Activated gamma-delta T cell treated with anti-CD3 and anti-CD28 coated beads, Interleukin-2, amount 50 U/mL, for 16 hours (primary cell): Measurements from ENCODE around the gene FKBP8.
"Not testable (repeated sequence)": the region's sequence is repeated elsewhere in the genome, so short reads cannot be mapped to it uniquely, and the experiment has no call there.

Experiments
- DNase-seq: peaks from one replicate; pipeline ENCODE4 v3.0.0-alpha.2; 2020; ENCODE audit warnings: low read depth

FKBP8 gene

DNA sequence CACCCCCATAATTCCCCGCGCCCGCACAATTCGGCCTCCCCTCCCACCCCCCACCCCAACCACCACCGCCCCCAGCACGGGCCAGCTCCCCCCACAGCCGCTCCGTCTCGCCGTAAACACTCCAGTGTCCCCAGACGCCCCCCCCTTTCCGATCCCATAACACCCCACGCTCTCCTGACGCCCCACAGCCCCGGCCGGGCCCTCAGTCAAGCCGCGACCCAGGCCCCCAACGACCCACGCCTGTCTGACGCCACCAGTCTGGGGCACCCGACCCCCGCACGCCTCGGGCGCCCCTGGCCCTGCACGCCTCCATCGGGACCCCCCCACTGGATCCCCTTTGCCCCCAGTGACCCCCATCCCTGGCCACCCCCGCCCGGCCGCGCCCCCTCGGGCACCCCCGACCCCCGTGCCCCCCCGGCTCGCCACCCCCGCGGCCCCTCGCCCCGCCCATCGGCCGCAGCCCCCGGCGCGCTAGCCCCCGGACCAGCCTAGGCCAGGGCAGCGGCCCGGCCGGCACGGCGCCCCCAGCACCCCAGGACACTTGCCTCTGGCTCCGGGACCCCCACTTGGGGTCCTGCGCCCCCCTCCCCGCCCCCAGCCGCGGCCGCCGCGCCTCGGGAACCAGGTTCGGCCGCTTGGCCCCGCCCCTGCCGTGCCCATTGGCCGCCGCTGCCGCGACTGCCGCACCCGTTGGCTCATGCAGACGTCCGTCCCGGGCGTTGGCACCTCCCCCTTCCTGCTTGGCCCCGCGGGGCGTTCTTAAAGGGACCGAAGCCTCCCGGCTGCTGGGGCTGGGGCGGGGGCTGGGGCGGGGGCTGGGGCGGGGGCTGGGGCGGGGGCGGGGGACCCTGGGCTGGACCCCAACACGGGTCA lies at the start of gene FKBP8:
Gene FKBP8 (minus strand): TSS at position 633 of the 873 bp plus-strand sequence. CDS start 1,603 bp downstream, outside the sequence.
- peak; percentile 93 for DNase-seq

DNA sequence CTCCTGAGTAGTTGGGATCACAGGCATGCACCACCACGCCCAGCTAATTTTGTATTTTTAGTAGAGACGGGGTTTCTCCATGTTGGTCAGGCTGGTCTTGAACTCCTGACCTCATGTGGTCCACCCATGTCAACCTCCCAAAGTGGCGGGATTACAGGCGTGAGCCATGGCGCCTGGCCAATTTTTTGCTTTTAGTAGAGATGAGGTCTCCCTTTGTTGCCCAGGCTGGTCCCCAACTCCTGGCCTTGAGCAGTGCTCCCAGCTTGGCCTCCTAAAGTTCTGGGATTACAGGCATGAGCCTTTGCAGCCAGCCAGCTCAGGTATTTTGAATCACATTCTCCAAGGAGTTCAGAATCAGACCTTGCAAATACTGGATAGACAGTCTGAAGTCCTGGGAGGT lies 49.4 kb upstream of the FKBP8 start:
- DNase-seq: not testable (repeated sequence)

DNA sequence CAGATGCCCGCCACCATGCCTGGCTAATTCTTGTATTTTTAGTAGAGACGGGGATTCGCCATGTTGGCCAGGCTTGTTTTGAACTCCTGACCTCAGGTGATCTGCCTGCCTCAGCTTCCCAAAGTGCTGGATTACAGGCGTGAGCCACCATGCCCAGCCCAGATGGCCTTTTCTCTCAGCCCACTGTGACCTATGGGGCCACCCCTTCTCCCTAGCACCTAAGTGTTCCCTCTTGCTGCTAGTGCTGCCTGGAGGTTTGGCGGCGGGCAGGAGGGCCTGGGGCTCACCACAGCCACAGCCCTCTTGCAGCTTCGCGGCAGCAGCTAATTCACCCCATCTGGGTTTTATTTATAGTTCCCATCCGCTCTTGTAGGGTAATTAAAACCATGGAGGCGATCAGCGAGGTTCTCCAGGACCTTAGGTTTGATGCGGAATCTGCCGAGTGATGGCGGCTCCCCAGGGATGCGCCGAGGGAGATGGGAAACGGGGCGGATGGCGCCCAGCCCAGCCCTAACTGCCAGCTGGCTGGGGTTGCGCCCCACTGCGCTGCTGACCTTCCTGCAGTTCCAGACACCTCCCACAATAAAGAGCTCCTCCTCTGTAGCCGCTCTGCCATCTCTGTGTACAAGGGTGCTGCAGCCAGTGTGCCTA lies 48.5 kb upstream of the FKBP8 start:
- no peak for DNase-seq

- DNase-seq: no peak
These were observed 47.2 kb upstream of the FKBP8 start for GRCh38 chr19:18590273-18591272.

GRCh38 chr19:18589380-18590272 lies 46.3 kb upstream of the FKBP8 start:
- peak; percentile 47 for DNase-seq

DNA sequence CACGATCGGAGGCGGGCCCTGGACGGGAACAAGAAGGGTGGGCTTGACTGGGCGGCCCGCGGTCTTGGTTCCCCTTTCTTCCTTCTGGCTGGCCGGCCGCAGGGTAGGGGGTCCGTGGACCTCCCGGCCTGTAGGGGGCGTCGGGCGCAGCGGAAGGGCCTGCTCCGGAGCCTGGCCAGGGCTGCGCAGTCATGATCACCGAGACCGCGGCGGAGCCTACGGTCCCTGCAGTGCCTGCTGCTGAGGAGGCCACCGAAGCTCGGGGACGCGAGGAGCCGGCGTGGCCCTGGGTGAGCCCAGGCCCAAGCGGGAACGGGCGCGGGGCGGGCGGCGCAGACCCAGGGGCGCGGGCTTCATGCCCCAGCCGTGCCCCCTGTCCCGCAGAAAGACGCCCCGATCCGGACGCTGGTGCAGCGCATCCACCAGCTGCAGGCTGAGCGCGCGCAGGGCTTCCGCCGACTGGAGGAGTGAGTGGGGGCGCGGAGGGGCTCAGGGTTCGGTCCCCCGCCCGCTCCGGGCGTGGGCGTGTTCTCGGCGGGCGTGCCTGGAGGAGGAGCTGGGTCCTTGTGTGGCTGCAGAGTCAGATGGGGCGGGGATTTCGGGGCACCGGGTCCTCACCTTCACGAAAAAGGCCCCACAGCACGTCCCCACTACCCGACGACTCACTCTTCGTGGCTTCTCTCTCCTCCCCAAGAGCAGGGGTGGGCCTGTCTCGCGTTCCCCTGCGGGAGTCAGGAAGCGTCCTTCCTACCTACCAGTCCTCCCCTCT lies 45.4 kb upstream of the FKBP8 start, which contains the start of gene REX1BD:
Gene REX1BD (plus strand): TSS at position 188 of the 769 bp plus-strand sequence. CDS start 4 bp downstream, at position 192.
- DNase-seq: peak; percentile 79

GRCh38 chr19:18587962-18588610 lies 44.7 kb upstream of the FKBP8 start:
- DNase-seq: no peak

GRCh38 chr19:18587561-18587960 lies 44.2 kb upstream of the FKBP8 start:
- no peak for DNase-seq

DNA sequence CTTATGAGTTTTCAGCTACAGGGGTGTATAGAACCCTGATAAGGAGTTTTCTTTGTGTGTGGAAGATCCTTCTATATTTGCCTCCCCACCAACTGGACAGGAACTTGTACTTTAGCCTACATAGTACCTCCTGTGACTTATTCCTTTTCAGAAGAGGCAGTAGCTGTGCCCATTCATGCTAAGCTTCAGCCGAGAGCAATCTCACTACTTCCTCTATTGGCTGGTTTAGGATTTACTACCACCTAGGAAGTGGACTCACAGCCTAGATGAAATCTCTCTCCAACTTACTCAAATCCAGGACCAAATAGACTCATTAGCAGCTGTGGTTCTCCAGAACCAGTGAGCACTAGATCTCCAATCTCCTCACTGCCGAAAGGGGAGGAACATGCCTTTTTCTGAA lies 42.9 kb upstream of the FKBP8 start:
- no peak for DNase-seq

DNA sequence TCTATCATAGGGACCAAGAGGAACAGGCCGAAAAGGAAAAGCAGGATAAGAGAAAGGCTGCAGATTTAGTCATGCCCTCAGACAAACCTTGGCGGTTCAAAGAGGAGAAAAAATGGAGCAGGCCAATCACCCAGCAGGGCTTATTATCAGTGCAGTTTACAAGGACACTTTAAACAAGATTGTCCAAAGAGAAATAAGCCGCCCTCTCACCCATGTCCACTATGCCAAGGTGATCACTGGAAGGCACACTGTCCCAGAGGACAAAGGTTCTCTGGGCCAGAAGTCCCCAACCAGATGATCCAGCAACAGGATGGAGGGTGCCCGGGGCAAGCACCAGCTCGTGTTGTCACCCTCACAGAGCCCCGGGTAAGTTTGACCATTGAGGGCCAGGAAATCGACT lies 36.9 kb upstream of the FKBP8 start:
- DNase-seq: no peak

GRCh38 chr19:18577365-18577914 lies 34.1 kb upstream of the FKBP8 start:
- no peak for DNase-seq

GRCh38 chr19:18576383-18576782 lies 33.0 kb upstream of the FKBP8 start:
- no peak for DNase-seq

DNA sequence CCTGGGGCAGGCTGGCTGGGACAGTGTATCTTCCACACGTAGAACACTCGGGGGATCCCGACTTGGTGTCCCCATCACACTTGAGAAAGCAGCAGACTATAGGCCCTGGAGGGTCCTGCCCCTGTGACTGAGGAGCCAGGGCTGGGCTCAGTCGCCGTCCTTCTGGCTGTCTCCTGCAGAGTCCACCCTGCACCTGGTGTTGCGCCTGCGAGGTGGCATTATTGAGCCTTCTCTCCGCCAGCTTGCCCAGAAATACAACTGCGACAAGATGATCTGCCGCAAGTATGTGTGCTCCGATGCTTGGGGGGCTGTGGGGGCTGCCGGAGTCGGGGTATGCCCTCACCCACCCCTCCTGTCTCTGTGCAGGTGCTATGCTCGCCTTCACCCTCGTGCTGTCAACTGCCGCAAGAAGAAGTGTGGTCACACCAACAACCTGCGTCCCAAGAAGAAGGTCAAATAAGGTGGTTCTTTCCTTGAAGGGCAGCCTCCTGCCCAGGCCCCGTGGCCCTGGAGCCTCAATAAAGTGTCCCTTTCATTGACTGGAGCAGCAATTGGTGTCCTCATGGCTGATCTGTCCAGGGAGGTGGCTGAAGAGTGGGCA lies 31.4 kb upstream of the FKBP8 start:
- DNase-seq: no peak

- peak; percentile 98 for DNase-seq
These were observed 28.4 kb upstream of the FKBP8 start, which contains the start of gene UBA52 for GRCh38 chr19:18571564-18572344. Gene UBA52 (plus strand): TSS chr19:18571857. CDS start chr19:18573301, 1,444 bp downstream.

GRCh38 chr19:18568367-18568766 lies 25.0 kb upstream of the FKBP8 start:
- DNase-seq: no peak

DNA sequence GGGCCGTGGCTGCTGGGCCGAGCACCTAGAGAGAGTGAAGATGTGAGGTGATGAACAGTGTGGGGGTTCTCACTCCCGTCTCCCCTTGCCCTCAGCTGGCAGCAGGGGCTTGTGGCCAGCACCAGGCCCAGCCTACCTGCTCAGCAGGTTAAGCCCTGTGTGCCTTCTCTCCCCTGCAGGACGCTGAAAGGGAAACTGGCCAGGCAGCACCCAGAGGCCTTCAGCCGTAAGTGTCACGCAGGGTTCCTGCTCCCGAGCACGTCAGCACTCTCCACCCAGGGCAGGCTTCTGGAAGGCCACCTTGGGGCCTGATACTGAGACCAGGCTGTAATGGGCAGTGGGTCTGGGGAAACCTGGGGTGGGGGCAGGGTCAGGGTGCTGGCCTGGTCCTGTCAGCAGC lies 23.6 kb upstream of the FKBP8 start:
- no peak for DNase-seq

DNA sequence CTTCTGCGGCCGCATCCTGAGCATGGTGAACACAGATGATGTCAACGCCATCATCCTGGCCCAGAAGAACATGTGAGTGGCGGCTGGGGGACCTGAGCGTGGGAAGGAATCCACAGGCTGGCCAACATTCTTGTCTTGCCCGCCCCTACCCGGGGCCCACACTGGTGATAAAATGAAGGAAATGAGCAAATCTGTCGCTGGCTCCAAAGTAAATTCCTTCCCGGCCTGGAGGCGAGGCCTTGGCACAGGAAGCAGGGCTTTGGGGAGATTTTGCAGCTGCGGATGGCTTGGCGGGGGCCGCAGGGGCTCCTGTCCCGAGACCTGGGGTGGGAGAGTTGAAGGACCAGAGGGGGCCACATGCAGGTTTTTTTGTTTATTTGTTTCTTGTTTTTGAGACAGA lies 18.7 kb upstream of the FKBP8 start:
- no peak for DNase-seq

- no peak for DNase-seq
These were observed 16.3 kb upstream of the FKBP8 start for GRCh38 chr19:18559685-18560084.
